ENCODE results near the gene CNNM1.

The CNNM1 gene

GRCh38 chr10:99337901-99338300 lies 8.7 kb downstream of the CNNM1 start:
- DNase-seq (ENCODE audit: low read depth) = no peak

DNA sequence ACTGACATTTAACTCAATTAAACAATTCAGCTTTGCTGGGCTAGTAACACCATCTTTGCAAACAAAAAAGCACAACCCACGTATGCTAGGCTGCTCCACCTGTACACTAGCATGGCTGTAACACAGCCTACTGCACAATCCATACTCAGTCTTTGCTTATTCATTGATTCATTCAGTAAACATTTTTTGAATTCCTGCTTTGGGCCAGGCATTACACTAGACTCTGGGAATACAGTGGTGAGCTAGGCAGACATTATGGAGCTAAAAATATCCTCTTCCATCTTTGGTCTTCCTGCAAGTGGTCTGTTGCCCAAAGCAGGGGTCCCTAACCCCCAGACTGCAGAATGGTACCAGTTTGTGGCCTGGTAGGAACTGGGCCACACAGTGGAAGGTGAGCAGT lies 9.9 kb downstream of the CNNM1 start:
- no peak for DNase-seq (ENCODE audit: low read depth)

DNA sequence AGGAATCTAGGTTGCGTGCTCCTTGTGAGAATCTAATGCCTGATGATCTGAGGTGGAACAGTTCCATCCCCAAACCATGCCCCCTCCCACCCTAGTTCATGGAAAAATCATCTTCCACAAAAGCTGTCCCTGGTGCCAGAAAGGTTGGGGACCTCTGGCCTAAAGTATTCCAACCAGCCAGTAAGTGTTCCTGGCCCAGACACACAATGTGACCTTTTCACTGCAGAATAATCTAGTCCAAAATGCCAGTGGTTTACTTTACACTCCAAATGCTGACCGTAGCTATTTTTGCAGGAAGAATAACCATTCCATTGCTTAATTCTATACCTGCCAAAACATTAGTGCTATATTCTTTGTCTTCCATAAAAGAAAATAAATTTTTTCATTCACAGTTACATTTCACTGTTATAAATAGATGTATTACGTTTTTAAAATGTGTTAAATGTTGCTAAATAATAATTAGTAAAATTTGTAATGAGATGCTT lies 10.4 kb downstream of the CNNM1 start:
- no peak for DNase-seq (ENCODE audit: low read depth)

- DNase-seq (ENCODE audit: low read depth) = no peak
These were observed 11.5 kb downstream of the CNNM1 start for GRCh38 chr10:99340650-99341049.

GRCh38 chr10:99341248-99341647 lies 12.1 kb downstream of the CNNM1 start:
- no peak for DNase-seq (ENCODE audit: low read depth)

- no peak for DNase-seq (ENCODE audit: low read depth)
These were observed 12.8 kb downstream of the CNNM1 start for GRCh38 chr10:99341860-99342490.

DNA sequence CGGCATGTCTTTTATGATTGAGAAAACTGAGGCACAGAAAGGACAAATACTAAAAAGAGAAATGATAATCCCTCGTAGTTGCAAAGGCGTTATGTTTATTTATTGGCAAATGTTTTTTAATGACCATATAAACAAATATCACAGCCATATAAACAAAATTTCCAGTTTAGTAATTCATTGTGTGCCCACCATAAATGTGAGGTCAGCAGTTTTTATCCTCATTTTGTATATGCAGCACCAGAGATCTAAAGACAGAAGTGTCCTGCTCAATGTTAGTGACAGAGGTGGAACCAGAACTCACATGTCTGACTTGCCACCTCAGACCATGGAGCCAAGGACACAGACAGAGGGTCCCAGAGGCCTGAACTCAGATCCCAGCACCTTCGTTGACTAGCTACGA lies 14.1 kb downstream of the CNNM1 start:
- DNase-seq (ENCODE audit: low read depth) = no peak

DNA sequence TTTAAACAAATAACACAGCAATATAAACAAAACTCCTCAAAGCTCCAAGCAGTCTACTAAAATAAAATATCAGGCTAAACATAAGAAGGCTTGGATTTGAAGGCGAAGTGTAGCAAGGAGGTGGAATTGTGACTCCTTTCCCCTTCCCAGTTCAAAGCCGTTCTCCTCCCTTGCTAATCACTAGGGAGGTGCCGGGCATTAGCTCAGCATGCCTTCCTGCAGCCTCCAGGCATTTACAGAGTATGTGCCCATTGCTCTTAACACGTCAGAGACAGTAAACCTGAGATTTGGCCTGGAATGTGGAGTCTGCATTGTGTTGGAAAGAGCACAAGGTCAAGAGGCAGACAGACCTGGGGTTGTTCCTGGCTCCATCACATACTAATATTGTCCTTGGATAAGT lies 15.6 kb downstream of the CNNM1 start:
- no peak for DNase-seq (ENCODE audit: low read depth)

DNA sequence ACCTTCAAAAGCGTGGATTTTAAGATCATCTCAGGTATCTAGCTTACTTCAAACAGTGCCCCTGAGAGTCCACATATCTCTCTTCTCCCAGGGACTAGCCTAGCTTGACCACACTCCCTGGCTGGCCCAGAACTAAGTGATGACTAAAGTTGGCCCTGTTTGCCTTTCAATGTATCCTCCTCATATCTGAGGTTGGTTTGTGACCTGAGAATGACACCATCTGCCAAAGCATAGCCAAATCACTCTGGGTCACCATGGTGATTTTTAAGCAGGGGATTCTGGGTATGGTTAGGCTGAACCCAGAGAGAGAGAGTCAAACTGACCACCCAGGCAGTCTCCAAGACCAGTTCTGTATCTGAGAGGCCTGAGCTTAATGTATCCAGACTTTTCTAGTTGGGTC lies 16.2 kb downstream of the CNNM1 start:
- DNase-seq (ENCODE audit: low read depth) = no peak

GRCh38 chr10:99346247-99346646 lies 17.1 kb downstream of the CNNM1 start:
- no peak for DNase-seq (ENCODE audit: low read depth)

- no peak for DNase-seq (ENCODE audit: low read depth)
These were observed 18.5 kb downstream of the CNNM1 start for GRCh38 chr10:99347672-99348071.

GRCh38 chr10:99353182-99353581 lies 24.0 kb downstream of the CNNM1 start:
- DNase-seq (ENCODE audit: low read depth) = no peak

DNA sequence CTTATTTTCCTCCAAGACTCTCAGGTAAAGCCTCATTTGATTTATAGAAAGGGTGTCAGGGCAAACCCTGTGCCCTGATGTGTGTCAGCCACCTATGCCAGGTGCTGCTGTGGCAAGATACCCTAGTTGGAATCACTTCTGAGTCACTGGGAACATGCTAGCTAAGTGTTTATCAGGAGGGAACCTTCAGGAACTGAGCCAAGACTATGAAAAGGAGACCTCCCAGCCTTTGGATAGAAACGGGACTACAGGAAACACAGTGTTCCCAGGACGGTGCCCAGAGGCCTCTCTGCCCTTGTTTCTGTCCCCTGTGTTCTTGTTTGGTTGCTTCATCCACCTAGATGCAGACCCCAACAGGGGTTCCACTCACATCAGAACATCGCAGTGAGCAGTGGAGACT lies 28.5 kb downstream of the CNNM1 start:
- DNase-seq (ENCODE audit: low read depth) = no peak

GRCh38 chr10:99358101-99358500 lies 28.9 kb downstream of the CNNM1 start:
- no peak for DNase-seq (ENCODE audit: low read depth)

GRCh38 chr10:99360934-99361333 lies 31.8 kb downstream of the CNNM1 start:
- DNase-seq (ENCODE audit: low read depth) = no peak

DNA sequence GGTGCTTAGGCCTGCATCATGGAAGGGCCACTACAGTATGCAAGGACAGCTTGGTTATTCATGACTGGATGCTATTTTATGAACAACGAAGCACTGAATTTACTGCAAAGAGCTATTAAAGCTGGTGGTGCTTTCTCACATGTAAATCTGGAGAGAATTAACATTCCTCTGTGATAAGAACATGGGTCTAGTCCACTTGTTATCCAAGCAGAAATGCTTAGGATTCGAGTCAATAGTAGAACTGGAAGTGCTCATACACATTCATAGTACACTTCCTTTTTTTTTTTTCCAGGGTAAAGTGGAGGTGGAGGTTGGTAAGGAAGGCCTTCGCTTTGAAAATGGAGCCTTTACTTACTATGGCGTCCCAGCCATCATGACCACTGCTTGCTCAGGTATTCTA lies 35.0 kb downstream of the CNNM1 start:
- no peak for DNase-seq (ENCODE audit: low read depth)

GRCh38 chr10:99365311-99365710 lies 36.2 kb downstream of the CNNM1 start:
- no peak for DNase-seq (ENCODE audit: low read depth)

DNA sequence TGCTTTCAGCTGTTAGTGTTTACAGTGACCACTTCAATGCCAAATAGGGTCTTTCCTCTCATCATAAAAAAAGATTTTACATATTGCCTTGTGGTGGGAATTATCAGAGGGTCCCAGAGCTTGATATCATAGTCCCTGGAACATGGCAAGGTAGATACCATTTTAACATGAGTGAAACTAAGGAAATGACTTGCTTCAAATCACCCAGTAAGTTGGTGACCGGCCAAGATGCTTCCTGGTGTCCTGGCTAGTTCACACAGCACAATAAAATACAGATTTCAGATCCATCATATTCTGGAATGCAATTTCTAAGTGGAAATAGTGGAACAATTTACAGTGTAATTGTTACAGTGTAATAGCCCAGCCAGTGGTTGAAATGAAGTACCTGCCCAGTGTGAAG lies 36.6 kb downstream of the CNNM1 start:
- DNase-seq (ENCODE audit: low read depth) = no peak

DNA sequence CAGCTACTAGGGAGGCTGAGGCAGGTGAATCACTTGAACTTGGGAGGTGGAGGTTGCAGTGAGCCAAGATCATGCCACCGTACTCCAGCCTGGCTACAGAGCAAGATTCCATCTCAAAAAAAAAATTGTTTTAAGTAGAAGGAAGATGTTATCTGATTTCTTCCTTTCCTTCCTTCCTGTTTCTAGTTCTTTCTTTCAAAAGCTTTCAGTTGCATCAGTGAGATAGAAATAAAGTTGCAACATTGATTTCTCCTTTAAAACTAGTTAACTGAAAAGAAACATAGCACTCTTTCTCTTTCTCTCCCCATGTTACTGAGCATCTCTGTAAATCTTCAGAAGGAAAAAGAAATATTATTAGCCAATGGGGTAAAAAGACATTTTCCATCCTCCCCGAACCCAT lies 37.5 kb downstream of the CNNM1 start:
- no peak for DNase-seq (ENCODE audit: low read depth)

- DNase-seq (ENCODE audit: low read depth) = no peak
These were observed 39.5 kb downstream of the CNNM1 start for GRCh38 chr10:99368646-99369045.

GRCh38 chr10:99369126-99369525 lies 40.0 kb downstream of the CNNM1 start:
- DNase-seq (ENCODE audit: low read depth) = no peak

DNA sequence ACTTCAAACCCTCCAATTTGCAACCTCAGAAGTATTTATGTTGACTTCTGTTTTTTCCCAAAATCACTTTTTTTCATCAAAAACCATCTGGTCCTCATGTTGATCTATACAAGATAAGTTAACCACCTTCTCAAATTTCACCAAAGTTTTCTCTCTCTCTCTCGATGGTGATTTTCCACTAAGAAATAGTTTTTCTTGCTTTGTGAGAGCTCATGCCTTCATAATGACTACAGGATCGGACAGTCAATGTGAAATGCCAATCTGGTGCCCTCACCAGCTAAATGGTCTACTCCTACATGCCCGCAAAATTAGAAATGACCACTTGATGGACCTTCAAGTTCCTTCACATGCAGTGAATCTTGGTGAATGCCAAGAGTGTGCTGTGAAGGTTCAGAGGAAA lies 40.4 kb downstream of the CNNM1 start:
- no peak for DNase-seq (ENCODE audit: low read depth)

- no peak for DNase-seq (ENCODE audit: low read depth)
These were observed 41.8 kb downstream of the CNNM1 start for GRCh38 chr10:99370993-99371392.

DNA sequence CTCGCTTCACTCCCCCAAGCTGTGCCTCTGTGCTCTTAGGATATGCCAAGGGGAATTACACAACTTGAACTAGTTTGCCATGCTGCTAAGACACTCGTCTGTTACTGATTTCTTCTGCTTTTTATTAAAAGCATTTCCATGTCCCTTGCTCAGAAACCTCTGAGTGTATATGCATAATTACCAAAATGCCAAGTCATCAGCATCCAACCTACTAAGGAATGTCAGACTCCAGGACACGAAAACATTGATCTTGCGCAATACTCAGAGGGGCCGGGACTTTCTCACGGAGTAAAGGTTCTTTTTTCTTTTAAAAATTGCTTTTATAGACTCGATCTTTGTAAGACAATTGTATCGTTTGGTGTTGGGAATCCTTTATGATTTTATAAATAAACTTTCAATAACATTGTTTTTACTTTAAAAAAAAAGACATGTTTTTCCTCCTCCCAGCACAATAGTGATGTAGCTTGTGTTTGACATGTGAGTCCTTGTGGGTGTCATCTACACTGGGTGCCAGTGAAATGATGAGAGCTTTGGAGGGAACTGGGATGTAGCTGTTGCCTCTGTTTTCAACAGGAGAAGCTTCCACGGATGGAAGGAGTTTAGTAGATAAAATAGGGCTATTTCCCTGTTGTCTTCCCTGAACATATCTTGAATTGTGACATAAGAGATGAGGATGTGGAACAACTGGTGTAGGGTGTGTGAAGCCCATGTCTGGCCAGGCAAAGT lies 43.6 kb downstream of the CNNM1 start:
- no peak for DNase-seq (ENCODE audit: low read depth)
